GM12891 (cell line): ENCODE results near the gene RAB40C.

Experiments
- DNase-seq: peaks from one replicate; pipeline ENCODE4 v3.0.0; 2011; ENCODE audit warnings: low spot score; ENCODE audit not compliant: insufficient read length
- FAIRE-seq: peaks from 2 replicates; lab custom pipeline; 2011; peaks lifted over from hg19 to GRCh38; lab: Jason Lieb, UNC
- PAX5 ChIP-seq: IDR thresholded peaks from 2 replicates; pipeline ENCODE4 v1.6.1; 2011; ENCODE audit warnings: low read length, moderate library complexity, mild to moderate bottlenecking; ENCODE audit not compliant: insufficient read depth, severe bottlenecking
- POLR2A ChIP-seq: IDR thresholded peaks from 2 replicates; pipeline ENCODE4 v1.6.1; 2011; ENCODE audit warnings: low read depth, low read length, control low read depth
- POLR2AphosphoS5 ChIP-seq: IDR thresholded peaks from 2 replicates; pipeline ENCODE4 v1.6.1; 2011; ENCODE audit warnings: low read depth, low read length, control low read depth
- POU2F2 ChIP-seq: IDR thresholded peaks from 2 replicates; pipeline ENCODE4 v1.6.1; 2011; ENCODE audit warnings: low read depth, mild to moderate bottlenecking, control low read depth, low read length, moderate library complexity
- SPI1 ChIP-seq: IDR thresholded peaks from 2 replicates; pipeline ENCODE4 v1.6.1; 2011; ENCODE audit warnings: low read depth, low read length, control low read depth
- TAF1 ChIP-seq: IDR thresholded peaks from 2 replicates; pipeline ENCODE4 v1.6.1; 2011; ENCODE audit warnings: low read depth, low read length, control low read depth

Gene RAB40C

DNA sequence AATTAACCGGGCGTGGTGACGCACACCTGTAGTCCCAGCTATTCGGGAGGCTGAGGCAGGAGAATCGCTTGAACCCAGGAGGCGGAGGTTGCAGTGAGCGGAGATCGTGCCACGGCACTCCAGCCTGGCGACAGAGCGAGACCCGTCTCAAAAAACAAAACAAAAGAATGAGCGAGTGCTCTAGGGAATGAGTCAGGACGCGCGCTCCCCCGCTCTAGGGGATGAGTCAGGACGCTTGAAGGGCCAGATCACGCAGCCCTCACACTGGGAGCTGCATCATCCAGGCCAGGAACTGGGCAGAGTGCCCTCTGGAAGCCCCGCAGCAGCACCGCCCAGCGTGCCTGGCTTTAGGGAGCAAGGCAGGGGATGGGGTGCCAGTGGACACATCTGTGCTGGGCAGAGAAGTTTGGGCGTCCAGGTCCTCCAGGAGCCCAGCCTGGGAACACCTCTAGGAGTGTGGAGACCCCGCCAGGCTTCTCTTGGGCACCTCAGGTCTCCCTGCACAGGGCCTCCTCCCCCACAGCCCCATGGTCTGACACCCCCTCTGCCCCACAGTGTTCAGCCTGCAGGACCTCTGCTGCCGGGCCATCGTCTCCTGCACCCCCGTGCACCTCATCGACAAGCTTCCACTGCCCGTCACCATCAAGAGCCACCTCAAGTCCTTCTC lies 37.1 kb downstream of the RAB40C start:
- TF ChIP-seq TAF1 (no peak), POLR2A (no peak), SPI1 (no peak)
- FAIRE-seq, result no peak
- no peak for DNase-seq

DNA sequence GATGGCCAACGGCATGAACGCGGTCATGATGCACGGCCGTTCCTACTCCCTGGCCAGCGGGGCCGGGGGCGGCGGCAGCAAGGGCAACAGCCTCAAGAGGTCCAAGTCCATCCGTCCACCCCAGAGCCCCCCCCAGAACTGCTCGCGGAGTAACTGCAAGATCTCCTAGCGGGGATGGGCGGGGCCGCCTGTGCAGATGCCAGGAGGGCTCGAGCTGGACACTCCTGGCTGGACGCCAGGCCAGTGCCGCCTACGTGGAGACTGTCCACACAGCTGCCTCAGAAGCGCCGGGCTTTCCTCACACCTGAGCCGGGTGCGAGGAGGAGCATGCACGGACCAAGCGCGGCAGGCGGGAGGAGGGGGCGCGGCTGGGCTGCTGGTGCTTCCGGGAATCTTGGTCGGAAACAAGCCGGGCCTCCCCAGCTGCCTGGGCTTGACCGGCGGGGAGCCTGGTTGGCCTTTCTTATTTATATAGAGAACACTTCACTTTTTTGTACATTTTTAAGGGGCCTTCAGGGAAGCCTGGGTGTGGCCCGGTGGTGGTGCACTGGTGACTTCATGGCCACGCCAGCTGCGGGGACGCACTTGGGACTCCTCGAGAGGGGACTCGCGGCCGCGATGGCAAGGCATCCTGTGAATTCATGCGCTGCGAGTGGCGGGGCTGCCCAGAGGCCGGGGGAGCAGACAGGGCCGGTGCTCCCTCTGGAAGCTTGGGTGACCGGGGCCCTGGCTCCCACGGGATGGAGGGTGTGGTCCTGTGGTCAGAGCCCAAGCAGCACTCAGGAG lies 37.8 kb downstream of the RAB40C start:
- TF ChIP-seq PAX5, result no peak
- TF ChIP-seq TAF1, result no peak
- no peak for TF ChIP-seq POU2F2
- DNase-seq (no peak), FAIRE-seq (no peak)

DNA sequence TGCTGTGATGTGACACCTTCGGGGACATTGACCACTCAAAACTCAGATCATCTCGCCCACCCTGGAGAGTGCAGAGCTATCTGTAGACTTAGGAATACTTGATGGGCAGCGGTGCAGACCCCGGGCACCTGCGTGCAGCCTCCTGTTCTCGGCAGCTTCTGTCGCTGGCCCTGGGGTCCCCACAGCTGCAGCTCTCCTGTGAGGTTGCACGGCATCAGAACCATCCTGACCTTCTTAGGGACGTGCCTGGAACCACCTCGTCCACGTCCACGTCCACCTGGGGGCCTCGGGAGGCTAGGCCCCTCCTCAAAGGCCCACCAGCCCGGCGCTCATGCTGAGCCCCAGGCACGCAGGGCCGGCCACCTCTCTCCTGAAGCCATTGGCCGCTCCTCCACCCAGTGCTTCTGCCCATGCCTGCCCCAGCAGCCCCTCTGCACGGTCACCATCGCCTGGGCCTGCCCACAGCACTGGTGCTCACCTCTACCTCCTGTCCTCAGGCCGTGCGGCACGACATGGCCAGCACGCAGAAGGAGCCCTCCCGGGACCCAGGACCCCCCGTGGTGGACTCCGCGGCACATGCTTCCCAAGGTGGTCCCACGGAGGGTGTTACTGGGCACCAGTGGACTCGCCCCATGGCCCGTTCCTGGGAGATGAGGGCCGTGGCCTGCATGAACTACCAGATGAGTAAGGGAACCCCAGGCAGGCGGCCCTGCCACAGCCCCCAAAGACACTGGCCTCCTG lies 38.6 kb downstream of the RAB40C start:
- TF ChIP-seq POLR2AphosphoS5, result no peak
- no peak for TF ChIP-seq POLR2A
- no peak for TF ChIP-seq POU2F2
- no peak for TF ChIP-seq SPI1
- no peak for TF ChIP-seq TAF1
- no peak for TF ChIP-seq PAX5
- no peak for DNase-seq
- no peak for FAIRE-seq

DNA sequence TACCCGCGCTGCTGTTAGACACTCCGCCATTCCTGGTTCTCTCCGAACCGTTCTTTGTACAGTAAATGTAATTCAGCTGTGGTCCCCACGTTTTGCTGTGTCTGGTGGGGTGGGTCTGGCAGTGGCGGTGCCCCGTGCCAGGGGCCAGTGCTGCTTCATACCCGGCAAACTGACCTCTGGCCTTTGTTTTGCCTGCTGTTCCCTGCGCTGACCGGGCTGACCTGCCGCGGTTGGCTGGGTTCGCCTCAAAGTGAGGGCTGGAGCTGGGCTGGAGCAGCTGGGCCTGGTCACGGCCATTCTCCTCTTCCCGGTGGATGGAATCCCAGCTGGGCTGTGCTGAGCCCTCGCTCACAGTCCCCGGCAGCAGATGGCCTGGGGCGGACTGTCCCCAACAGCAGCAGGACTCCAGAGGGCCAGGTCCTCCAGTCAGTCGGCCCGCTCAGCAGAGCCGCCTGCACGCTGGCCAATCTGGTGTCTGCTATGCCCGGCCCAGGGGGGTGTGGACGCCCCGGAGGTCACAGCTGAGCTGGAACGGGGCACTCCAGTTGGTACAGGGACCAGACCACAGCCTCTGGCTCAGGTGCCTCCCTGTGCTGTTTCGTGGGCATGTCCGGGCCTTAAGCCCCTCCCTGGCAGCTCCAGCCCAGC lies 39.4 kb downstream of the RAB40C start:
- no peak for DNase-seq
- no peak for FAIRE-seq
- TF ChIP-seq TAF1, result no peak
- no peak for TF ChIP-seq SPI1
- no peak for TF ChIP-seq POLR2A
- TF ChIP-seq POLR2AphosphoS5, result no peak
- no peak for TF ChIP-seq PAX5
- no peak for TF ChIP-seq POU2F2

DNA sequence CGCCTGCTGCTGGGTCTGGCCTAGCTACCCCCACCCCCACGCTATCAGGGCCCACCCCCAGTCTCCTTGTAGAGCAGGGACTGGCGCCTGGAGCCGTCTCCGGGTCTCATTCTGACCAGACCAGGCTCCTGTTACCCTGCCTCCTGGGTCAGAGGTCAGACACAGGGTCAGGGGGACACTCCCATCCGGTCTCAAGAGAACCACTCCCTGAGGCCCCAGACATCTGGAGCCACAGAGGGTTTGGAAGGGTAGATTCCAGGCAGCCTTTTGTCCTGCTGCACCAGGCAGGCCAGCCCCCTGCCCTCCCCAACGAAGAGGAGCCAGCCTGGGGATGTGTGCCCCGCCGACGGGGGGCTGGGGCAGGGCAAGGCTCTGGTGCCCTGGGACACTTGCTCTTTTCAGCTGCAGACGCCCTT lies 40.0 kb downstream of the RAB40C start:
- TF ChIP-seq PAX5, result no peak
- TF ChIP-seq TAF1, result no peak
- no peak for TF ChIP-seq POLR2A
- TF ChIP-seq POLR2AphosphoS5, result no peak
- no peak for TF ChIP-seq POU2F2
- TF ChIP-seq SPI1, result no peak
- no peak for FAIRE-seq
- DNase-seq, result no peak

DNA sequence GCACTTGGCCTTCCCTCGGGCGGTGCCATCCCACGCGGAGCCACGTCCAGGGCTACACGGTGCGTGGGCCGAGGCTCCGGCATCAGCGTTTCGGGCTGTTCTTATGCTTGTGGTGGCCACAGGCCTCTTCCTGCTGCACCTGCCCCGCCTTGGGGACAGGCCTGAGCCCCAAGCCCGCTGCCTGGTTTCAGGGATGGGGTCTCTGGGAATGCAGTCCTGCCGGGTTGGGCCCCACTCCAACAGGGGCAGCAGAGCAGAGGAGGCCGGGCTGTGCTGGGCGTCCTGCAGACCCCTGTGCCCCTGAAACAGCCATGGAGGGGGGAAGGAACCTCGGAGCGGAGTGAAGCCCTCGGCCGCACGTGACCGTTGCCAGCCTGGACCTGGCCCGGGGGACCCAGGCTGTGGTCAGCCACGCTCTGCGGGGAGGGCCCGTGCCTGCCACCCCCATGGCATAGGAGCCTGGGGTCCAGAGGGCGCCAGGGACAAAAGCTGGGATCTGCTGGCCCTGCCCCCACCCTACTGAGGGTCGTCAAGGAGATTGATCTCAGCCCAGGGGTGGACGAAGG lies 40.5 kb downstream of the RAB40C start:
- TF ChIP-seq SPI1 (no peak), TAF1 (no peak), POLR2A (no peak), POU2F2 (no peak), PAX5 (no peak), POLR2AphosphoS5 (no peak)
- DNase-seq (no peak), FAIRE-seq (no peak)

DNA sequence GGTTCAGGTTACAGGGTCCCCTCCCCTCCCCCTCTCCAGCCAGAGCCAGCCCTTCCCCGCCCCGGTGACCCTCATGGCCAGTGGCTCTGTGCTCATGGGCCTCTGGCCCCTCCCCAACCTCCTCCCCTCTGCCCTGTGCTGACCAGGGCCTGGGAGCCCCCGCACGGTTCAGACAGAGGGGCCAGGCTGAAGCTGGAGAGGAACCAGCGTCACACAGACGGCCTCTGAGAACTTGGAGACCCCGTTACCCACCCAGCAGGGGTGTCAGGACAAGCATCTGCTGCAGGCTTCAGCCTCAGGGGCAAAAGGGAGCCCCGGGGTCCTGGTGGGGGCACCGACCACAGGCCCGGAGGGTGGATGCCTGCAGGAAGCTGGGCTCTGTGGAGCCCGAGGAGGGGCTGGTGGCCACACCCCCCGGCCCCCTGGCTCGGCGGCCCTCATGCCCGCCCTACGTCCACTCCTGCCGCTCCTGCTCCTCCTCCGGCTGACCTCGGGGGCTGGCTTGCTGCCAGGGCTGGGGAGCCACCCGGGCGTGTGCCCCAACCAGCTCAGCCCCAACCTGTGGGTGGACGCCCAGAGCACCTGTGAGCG lies 41.0 kb downstream of the RAB40C start, which contains the start of gene WFIKKN1:
WFIKKN1 (plus strand) TSS at position 171 of the 591 bp plus-strand sequence; CDS start at position 440, 269 bp downstream.
- TF ChIP-seq POU2F2 (no peak), POLR2A (no peak), TAF1 (no peak), POLR2AphosphoS5 (no peak), SPI1 (no peak), PAX5 (no peak)
- DNase-seq (no peak), FAIRE-seq (no peak)

DNA sequence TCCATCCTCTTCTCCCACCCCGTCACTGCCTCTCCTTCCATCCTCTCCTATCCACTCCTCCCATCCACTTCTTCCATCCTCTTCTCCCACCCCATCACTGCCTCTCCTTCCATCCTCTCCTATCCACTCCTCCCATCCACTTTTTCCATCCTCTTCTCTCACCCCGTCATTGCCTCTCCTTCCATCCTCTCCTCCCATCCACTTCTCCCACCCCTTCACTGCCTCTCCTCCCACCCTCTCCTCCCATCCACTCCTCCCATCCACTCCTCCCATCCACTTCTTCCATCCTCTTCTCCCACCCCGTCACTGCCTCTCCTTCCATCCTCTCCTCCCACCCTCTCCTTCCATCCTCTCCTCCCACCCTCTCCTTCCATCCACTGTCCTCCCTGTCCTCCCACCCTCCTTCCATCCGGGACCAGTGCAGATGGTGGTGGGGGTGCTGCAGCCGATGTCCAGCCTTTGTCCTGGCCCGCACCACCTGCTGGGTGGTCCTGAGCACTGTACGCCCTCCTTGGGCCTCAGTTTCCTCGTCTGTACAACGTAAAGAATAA lies 42.0 kb downstream of the RAB40C start:
- DNase-seq (no peak), FAIRE-seq (no peak)
- TF ChIP-seq POLR2A, result no peak
- TF ChIP-seq SPI1, result no peak
- TF ChIP-seq POU2F2, result no peak
- no peak for TF ChIP-seq PAX5
- TF ChIP-seq POLR2AphosphoS5, result no peak
- no peak for TF ChIP-seq TAF1
